Fibroblast of mammary gland (primary cell): Measurements from ENCODE around the gene LIMCH1.
"Not testable (repeated sequence)": the region's sequence is repeated elsewhere in the genome, so short reads cannot be mapped to it uniquely, and the experiment has no call there.

Experiments used
- DNase-seq: peaks from one replicate; pipeline ENCODE4 v3.0.0-alpha.2; 2010; ENCODE audit warnings: low read depth
- H3K4me3 ChIP-seq: 2 replicates; pipeline ENCODE4 v1.5.1; 2011; ENCODE audit warnings: low read depth, mild to moderate bottlenecking, low read length, moderate library complexity; ENCODE audit not compliant: control insufficient read depth
- CTCF ChIP-seq: conservative IDR thresholded peaks from 2 replicates; pipeline ENCODE4 v1.5.1; 2011; ENCODE audit warnings: low read depth, low read length, inconsistent platforms; ENCODE audit not compliant: control insufficient read depth, insufficient read depth

The LIMCH1 gene

GRCh38 chr4:41728573-41728913 lies 190.6 kb downstream of the LIMCH1 start:
- H3K4me3 ChIP-seq: no peak overlapping the region
- TF ChIP-seq CTCF: no peak
- peak; percentile 13 for DNase-seq

GRCh38 chr4:41731569-41732126 lies 193.7 kb downstream of the LIMCH1 start:
- H3K4me3 ChIP-seq: no peak overlapping the region
- no peak for TF ChIP-seq CTCF
- no peak for DNase-seq

- no peak for DNase-seq
- TF ChIP-seq CTCF: no peak
- no peak overlapping the region for H3K4me3 ChIP-seq
These were observed 196.4 kb downstream of the LIMCH1 start for GRCh38 chr4:41734371-41734770.

GRCh38 chr4:41737491-41737890 lies 199.5 kb downstream of the LIMCH1 start:
- not testable (repeated sequence) for DNase-seq, H3K4me3 ChIP-seq

- DNase-seq: no peak
- TF ChIP-seq CTCF: no peak
- no peak overlapping the region for H3K4me3 ChIP-seq
These were observed 203.4 kb downstream of the LIMCH1 start for GRCh38 chr4:41741354-41741753.

- no peak for TF ChIP-seq CTCF
- DNase-seq: no peak
- no peak overlapping the region for H3K4me3 ChIP-seq
These were observed 206.8 kb downstream of the LIMCH1 start for GRCh38 chr4:41744572-41745291.

GRCh38 chr4:41745292-41746024 lies 207.5 kb downstream of the LIMCH1 start:
- no peak for DNase-seq
- no peak overlapping the region for H3K4me3 ChIP-seq
- TF ChIP-seq CTCF: no peak
